ENCODE results near the gene OR5K1. TPM values are rescaled to one million over a fixed set of nuclear protein-coding genes. Genes with fewer than 3 reads are reported as not detected.

OR5K1 gene
- total RNA-seq, 1 experiment from 2014 or later, result not detected

- POLR2A ChIA-PET, result no interaction called here
- no peaks in the 10 kb centered on the region for H3K4me1 ChIP-seq (ENCODE audit: control insufficient read depth, insufficient read depth, low read length)
- ATAC-seq, result no peak
- BruUV-seq (replicated peaks), result no TSS peak
- no peak for TF ChIP-seq CTCF (IDR thresholded peaks at IDR 0.05)
- TF ChIP-seq SIN3A (IDR thresholded peaks at IDR 0.05; ENCODE audit: borderline replicate concordance, insufficient read depth, low read depth, low read length), result no peak
- TF ChIP-seq TCF7L2 (IDR thresholded peaks at IDR 0.05; ENCODE audit: low read depth, low read length), result no peak
- TF ChIP-seq POLR2AphosphoS5 (IDR thresholded peaks at IDR 0.05; ENCODE audit: low read depth, low read length), result no peak
- TF ChIP-seq REST (IDR thresholded peaks at IDR 0.05; ENCODE audit: insufficient read depth in 1 of 2, low read depth in 2 of 2, low read length in 1 of 2), result no peak
- intact Hi-C loops (cut with micrococcal nuclease; ENCODE audit: unreplicated experiment), result no loop called here
- H3K27ac ChIP-seq (ENCODE audit: low read length), result no peak overlapping the region
- H3K9me3 ChIP-seq (ENCODE audit: control insufficient read depth, insufficient read depth, low read depth, low read length), result no peaks in the 10 kb centered on the region
- peaks cover 25% of the 10 kb centered on the region for H3K36me3 ChIP-seq (ENCODE audit: control insufficient read depth, insufficient read depth, low read length)
- CTCF ChIA-PET, result no interaction called here
- no peak overlapping the region for H3K4me3 ChIP-seq (ENCODE audit: low read depth in 2 of 2, low read length in 2 of 2)
- in situ Hi-C loops (cut with HindIII; ENCODE audit: low pct_unique_long_range_greater_than_20kb, low sequenced_read_pairs), result no loop called here
- no peaks in the 10 kb centered on the region for H3K27me3 ChIP-seq (ENCODE audit: control insufficient read depth, insufficient read depth, low read length)
- no peak for DNase-seq (ENCODE audit: low read depth, low spot score)
Measured at GRCh38 chr3:98513091-98513511, 50.1 kb downstream of the OR5K1 start.

- no peak overlapping the region for H3K27ac ChIP-seq (ENCODE audit: low read length)
- no peaks in the 10 kb centered on the region for H3K9me3 ChIP-seq (ENCODE audit: control insufficient read depth, insufficient read depth, low read depth, low read length)
Measured at GRCh38 chr3:98513736-98514135, 50.7 kb downstream of the OR5K1 start.

More at GRCh38 chr3:98513736-98514135, 50.7 kb downstream of the OR5K1 start:
- ATAC-seq (no peak), DNase-seq (ENCODE audit: low read depth, low spot score) (no peak)
- BruUV-seq (replicated peaks), result no TSS peak
- intact Hi-C loops (cut with micrococcal nuclease; ENCODE audit: unreplicated experiment) (no loop called here), in situ Hi-C loops (cut with HindIII; ENCODE audit: low pct_unique_long_range_greater_than_20kb, low sequenced_read_pairs) (no loop called here)
- H3K4me1 ChIP-seq (ENCODE audit: control insufficient read depth, insufficient read depth, low read length), result no peaks in the 10 kb centered on the region
- TF ChIP-seq CTCF (IDR thresholded peaks at IDR 0.05), result no peak
- no peak for TF ChIP-seq REST (IDR thresholded peaks at IDR 0.05; ENCODE audit: insufficient read depth in 1 of 2, low read depth in 2 of 2, low read length in 1 of 2)
- no peak for TF ChIP-seq SIN3A (IDR thresholded peaks at IDR 0.05; ENCODE audit: borderline replicate concordance, insufficient read depth, low read depth, low read length)
- no peak for TF ChIP-seq POLR2AphosphoS5 (IDR thresholded peaks at IDR 0.05; ENCODE audit: low read depth, low read length)
- no peak for TF ChIP-seq TCF7L2 (IDR thresholded peaks at IDR 0.05; ENCODE audit: low read depth, low read length)
- no peaks in the 10 kb centered on the region for H3K27me3 ChIP-seq (ENCODE audit: control insufficient read depth, insufficient read depth, low read length)
- H3K36me3 ChIP-seq (ENCODE audit: control insufficient read depth, insufficient read depth, low read length), result peaks cover 31% of the 10 kb centered on the region
- H3K4me3 ChIP-seq (ENCODE audit: low read depth in 2 of 2, low read length in 2 of 2), result no peak overlapping the region
- ChIA-PET POLR2A (no interaction called here), CTCF (no interaction called here)

All from Panc1 (cell line).